Progenitor cell of endocrine pancreas (in vitro differentiated cells): ENCODE data around the gene ASCL2. TPM values are rescaled to one million over a fixed set of nuclear protein-coding genes. Genes with fewer than 3 reads are reported as not detected.

Experiments used
- DNase-seq: peaks from one replicate; pipeline ENCODE4 v3.0.0; 2021; ENCODE audit warnings: low spot score; ENCODE audit not compliant: unreplicated experiment
- H3K27ac Mint-ChIP-seq: 2 replicates; pipeline ENCODE4 v1.8.0; 2021; ENCODE audit warnings: mild to moderate bottlenecking, moderate library complexity, mixed read lengths
- H3K27me3 Mint-ChIP-seq: 2 replicates; pipeline ENCODE4 v1.8.0; 2021; ENCODE audit warnings: mixed read lengths
- H3K36me3 Mint-ChIP-seq: 2 replicates; pipeline ENCODE4 v1.8.0; 2022; ENCODE audit warnings: mixed read lengths; ENCODE audit not compliant: insufficient read depth
- H3K4me1 Mint-ChIP-seq: 2 replicates; pipeline ENCODE4 v1.8.0; 2021; ENCODE audit warnings: low read depth, mixed read lengths
- H3K4me3 Mint-ChIP-seq: 2 replicates; pipeline ENCODE4 v1.8.0; 2021; ENCODE audit warnings: low read depth, mild to moderate bottlenecking, moderate library complexity, mixed read lengths
- H3K9me3 Mint-ChIP-seq: 2 replicates; pipeline ENCODE4 v1.8.0; 2021; ENCODE audit warnings: low read depth, mixed read lengths
- CTCF ChIP-seq: fragments of 200-600 bp; sonication (generic); IDR thresholded peaks from one replicate; pipeline ENCODE4 v1.5.0; 2021; ENCODE audit warnings: antibody characterized with exemption, mild to moderate bottlenecking; ENCODE audit not compliant: unreplicated experiment
- long read RNA-seq: library from polyadenylated mRNA; unstranded; transcript quantifications from one replicate; pipeline ENCODE4 v2.0.0, GENCODE V29; 2020
- total RNA-seq: library from RNA; stranded (reverse); gene quantifications from 2 replicates; pipeline ENCODE4 v1.2.1, GENCODE V29; 2021

Gene ASCL2, protein sequence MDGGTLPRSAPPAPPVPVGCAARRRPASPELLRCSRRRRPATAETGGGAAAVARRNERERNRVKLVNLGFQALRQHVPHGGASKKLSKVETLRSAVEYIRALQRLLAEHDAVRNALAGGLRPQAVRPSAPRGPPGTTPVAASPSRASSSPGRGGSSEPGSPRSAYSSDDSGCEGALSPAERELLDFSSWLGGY
- 1.6 and 2.4 TPM in 2 replicates for total RNA-seq
- long read RNA-seq: 0 reads

DNA sequence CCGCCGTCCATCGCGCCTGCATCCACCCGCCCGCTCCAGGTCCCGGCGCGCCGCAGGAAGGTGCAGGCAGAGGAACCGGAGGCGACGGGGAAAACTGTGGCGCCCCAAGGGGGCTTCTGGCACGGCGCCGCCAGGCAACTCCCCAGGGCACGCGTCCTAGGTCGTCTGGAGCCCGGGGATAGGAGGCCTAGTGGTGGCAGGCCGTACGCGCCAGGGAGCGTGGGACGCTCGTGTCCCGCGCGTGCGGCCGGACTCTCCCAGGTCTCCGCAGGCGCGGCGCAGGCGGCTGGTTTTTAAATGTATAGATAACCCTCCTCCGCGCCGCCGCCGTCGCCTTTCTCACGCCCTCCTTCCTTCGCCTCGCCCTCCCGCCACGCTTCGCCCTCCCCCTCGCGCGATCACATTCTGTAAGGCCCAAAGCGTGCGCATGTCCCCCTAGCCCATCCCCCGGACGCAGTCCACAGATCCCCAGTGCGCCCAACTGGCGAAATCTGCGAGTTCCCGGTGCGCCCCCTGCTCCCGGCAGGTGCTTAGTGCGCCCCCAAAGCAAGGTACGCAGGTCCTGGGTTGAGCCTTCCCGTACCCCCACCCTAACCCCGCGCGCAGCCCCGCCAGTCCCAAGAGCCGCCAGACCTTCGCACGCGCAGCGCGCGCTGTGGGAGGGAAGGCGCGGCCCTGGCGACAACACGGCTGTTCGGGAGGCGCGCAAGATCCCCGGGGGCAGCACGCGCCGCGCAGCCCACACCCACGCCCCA, at the start of gene ASCL2:
ASCL2 (minus strand) TSS at position 267 of the 755 bp plus-strand sequence; CDS start at position 11, 256 bp downstream.
- H3K27ac Mint-ChIP-seq: no peak within 1 kb of the TSS
- no peak for TF ChIP-seq CTCF
- H3K27me3 Mint-ChIP-seq: peaks cover 67% of the 10 kb centered on the region
- H3K9me3 Mint-ChIP-seq: no peaks in the 10 kb centered on the region
- no peak for DNase-seq
- no peak within 1 kb of the TSS for H3K4me3 Mint-ChIP-seq
- no peaks in the 10 kb centered on the region for H3K36me3 Mint-ChIP-seq
- H3K4me1 Mint-ChIP-seq: peaks cover 5% of the 10 kb centered on the region

- peaks cover 14% of the 10 kb centered on the region for H3K9me3 Mint-ChIP-seq
- no peaks in the 10 kb centered on the region for H3K36me3 Mint-ChIP-seq
- H3K4me3 Mint-ChIP-seq: no peak overlapping the region
- H3K27me3 Mint-ChIP-seq: peaks cover 37% of the 10 kb centered on the region
- no peak for TF ChIP-seq CTCF
- DNase-seq: no peak
- no peak overlapping the region for H3K27ac Mint-ChIP-seq
- H3K4me1 Mint-ChIP-seq: no peaks in the 10 kb centered on the region
These were observed 49.5 kb upstream of the ASCL2 start for GRCh38 chr11:2319791-2320472.

DNA sequence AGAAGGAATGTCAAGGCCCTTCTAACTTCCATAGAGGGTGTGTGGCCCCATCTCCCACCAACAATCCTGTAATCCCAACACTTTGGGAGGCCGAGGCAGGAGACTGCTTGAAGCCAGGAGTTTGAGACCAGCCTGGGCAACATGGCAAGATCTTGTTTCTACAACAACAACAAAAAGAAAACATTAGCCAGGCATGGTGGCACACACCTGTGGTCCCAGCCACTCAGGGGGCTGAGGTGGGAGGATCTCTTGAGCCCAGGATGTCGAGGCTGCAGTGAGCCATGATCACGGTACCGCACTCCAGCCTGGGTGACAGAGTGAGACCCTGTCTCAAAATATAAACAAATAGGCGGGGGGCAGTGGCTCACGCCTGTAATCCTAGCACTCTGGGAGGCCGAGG, 48.3 kb upstream of the ASCL2 start:
- H3K4me3 Mint-ChIP-seq: no peak overlapping the region
- H3K9me3 Mint-ChIP-seq: peaks cover 14% of the 10 kb centered on the region
- DNase-seq: no peak
- TF ChIP-seq CTCF: no peak
- peaks cover 34% of the 10 kb centered on the region for H3K27me3 Mint-ChIP-seq
- no peaks in the 10 kb centered on the region for H3K36me3 Mint-ChIP-seq
- no peak overlapping the region for H3K27ac Mint-ChIP-seq
- no peaks in the 10 kb centered on the region for H3K4me1 Mint-ChIP-seq

GRCh38 chr11:2318123-2318522, 47.7 kb upstream of the ASCL2 start:
- Mint-ChIP-seq H3K9me3 (peaks cover 14% of the 10 kb centered on the region), H3K27me3 (peaks cover 30% of the 10 kb centered on the region), H3K4me3 (no peak overlapping the region), H3K36me3 (no peaks in the 10 kb centered on the region), H3K27ac (no peak overlapping the region), H3K4me1 (no peaks in the 10 kb centered on the region)
- TF ChIP-seq CTCF: no peak
- no peak for DNase-seq

DNA sequence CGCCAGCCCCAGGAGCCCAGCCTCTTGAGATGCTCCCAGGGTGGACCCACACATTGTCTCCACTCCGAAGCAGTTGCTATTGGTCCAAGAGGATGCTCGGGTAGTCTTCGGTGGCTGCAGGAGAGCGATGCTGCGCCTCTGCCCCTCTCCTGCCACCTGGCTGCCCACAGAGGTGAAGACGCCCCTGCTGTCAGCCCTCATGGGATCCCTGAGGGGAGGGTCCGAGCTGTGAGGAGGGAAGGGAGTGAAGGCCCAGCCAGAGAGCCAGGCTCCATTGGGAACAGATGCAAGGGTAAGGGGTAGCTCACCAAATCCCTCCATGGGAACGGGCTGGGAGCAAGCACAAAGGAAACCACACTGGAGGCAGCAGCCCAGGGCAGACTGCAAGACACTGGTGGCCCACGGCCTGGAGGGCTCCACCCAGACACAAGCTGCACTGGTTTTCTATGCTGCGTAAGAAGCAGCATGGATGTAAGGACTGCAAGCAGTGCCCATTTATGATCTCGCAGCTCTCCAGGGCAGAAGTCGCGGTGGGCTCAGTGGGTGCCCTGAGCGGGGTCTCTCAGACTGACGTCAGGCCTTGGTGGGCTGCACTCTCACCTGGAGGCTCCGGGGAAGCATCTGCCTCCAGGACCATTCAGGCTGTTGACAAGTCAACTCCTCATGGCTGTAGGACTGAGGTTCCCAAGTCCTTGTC, 47.1 kb upstream of the ASCL2 start:
- H3K9me3 Mint-ChIP-seq: peaks cover 11% of the 10 kb centered on the region
- peaks cover 26% of the 10 kb centered on the region for H3K27me3 Mint-ChIP-seq
- H3K36me3 Mint-ChIP-seq: no peaks in the 10 kb centered on the region
- no peak overlapping the region for H3K27ac Mint-ChIP-seq
- no peak overlapping the region for H3K4me3 Mint-ChIP-seq
- H3K4me1 Mint-ChIP-seq: no peaks in the 10 kb centered on the region
- no peak for TF ChIP-seq CTCF
- no peak for DNase-seq
